Measurements from ENCODE around the gene INTS6.

Gene INTS6

GRCh38 chr13:51341232-51341631 lies 111.6 kb downstream of the INTS6 start:
- DNase-seq (ENCODE audit: low read depth), result no peak
- TF ChIP-seq, protein P1, sequence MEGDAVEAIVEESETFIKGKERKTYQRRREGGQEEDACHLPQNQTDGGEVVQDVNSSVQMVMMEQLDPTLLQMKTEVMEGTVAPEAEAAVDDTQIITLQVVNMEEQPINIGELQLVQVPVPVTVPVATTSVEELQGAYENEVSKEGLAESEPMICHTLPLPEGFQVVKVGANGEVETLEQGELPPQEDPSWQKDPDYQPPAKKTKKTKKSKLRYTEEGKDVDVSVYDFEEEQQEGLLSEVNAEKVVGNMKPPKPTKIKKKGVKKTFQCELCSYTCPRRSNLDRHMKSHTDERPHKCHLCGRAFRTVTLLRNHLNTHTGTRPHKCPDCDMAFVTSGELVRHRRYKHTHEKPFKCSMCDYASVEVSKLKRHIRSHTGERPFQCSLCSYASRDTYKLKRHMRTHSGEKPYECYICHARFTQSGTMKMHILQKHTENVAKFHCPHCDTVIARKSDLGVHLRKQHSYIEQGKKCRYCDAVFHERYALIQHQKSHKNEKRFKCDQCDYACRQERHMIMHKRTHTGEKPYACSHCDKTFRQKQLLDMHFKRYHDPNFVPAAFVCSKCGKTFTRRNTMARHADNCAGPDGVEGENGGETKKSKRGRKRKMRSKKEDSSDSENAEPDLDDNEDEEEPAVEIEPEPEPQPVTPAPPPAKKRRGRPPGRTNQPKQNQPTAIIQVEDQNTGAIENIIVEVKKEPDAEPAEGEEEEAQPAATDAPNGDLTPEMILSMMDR (IDR thresholded peaks at IDR 0.05; ENCODE audit: insufficient read depth, low read depth, low read length, missing control alignments), result no peak
- H3K4me3 ChIP-seq (ENCODE audit: low read depth, low read length), result no peak overlapping the region

DNA sequence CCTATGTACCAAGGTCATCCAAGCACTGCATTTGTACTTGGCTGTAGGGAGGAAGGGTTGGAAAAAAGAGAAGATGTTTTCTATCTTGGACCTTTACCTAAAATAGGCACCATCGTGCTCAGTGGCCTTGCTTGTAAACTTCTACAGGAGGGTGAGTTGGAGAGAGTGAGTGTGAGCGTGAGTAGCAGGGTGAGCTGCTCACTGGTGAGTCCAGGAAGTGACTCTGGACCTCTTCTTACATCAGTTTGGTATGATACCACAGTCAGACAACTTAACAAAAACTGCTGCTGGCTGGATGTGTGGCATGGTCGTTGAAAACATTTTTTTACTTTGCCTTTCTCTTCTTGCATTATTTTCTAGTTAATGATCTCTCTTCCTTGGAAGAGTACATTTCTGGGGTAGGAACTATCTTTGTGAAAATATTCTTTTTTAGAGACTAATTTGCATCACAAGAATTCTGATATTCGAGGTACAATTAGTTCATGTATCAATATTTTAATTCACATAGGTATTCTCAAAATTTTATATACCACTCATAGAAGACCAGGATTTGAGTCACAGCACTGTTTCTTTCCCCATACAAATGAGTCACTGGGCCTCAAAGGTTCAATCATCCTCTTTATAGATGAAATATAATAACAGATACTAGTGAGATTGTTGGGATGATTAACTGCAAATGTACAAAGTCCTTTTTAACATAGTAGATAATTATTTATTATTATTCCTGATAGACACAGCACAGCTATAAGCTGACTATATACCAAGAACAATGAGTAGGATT lies 112.7 kb downstream of the INTS6 start:
- DNase-seq (ENCODE audit: low read depth), result no peak
- TF ChIP-seq, protein P1 (IDR thresholded peaks at IDR 0.05; ENCODE audit: insufficient read depth, low read depth, low read length, missing control alignments), result no peak
- no peak overlapping the region for H3K4me3 ChIP-seq (ENCODE audit: low read depth, low read length)

DNA sequence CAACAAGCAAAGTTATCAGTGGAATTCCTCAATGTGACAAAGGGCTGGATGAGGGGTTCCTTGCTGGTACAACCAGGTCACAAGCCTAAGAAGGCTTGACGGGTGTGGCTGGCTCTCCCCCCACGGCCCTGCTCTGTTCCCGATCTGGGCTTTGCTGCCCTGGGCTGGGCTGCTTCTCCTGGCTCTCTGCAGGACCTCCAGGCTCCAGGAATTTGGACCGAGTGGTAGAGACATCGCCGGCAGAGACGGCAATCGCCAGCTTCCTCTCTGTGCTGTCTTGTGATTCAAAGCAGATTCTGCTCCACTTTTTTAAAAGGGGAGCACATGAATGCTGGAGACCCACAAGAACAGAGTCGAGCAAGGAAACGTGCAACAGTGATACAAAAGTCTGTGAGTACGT lies 113.5 kb downstream of the INTS6 start, which contains the start of gene SERPINE3:
Gene SERPINE3, plus strand, starts transcription at position 338 of the 400 bp plus-strand sequence. CDS start 1,401 bp downstream, outside the sequence.
- H3K4me3 ChIP-seq (ENCODE audit: low read depth, low read length), result no peak within 1 kb of the TSS
- TF ChIP-seq, protein P1 (IDR thresholded peaks at IDR 0.05; ENCODE audit: insufficient read depth, low read depth, low read length, missing control alignments), result no peak
- DNase-seq (ENCODE audit: low read depth), result no peak

- DNase-seq (ENCODE audit: low read depth), result no peak
- H3K4me3 ChIP-seq (ENCODE audit: low read depth, low read length), result no peak overlapping the region
- TF ChIP-seq, protein P1 (IDR thresholded peaks at IDR 0.05; ENCODE audit: insufficient read depth, low read depth, low read length, missing control alignments), result no peak
Observed at GRCh38 chr13:51336746-51337145, 116.1 kb downstream of the INTS6 start.

GRCh38 chr13:51333826-51334225 lies 119.0 kb downstream of the INTS6 start:
- no peak for DNase-seq (ENCODE audit: low read depth)
- TF ChIP-seq, protein P1 (IDR thresholded peaks at IDR 0.05; ENCODE audit: insufficient read depth, low read depth, low read length, missing control alignments), result no peak
- H3K4me3 ChIP-seq (ENCODE audit: low read depth, low read length), result no peak overlapping the region

- H3K4me3 ChIP-seq (ENCODE audit: low read depth, low read length), result no peak overlapping the region
- TF ChIP-seq, protein P1 (IDR thresholded peaks at IDR 0.05; ENCODE audit: insufficient read depth, low read depth, low read length, missing control alignments), result no peak
- no peak for DNase-seq (ENCODE audit: low read depth)
Observed at GRCh38 chr13:51333421-51333820, 119.4 kb downstream of the INTS6 start.

Data from GM12865 (cell line).